GM15510 (cell line): Measurements from ENCODE around the gene TMEM209.

ENCODE experiments used
- POLR2A ChIP-seq: IDR thresholded peaks from 3 replicates; pipeline ENCODE4 v1.6.1; 2011; ENCODE audit warnings: borderline replicate concordance; ENCODE audit not compliant: insufficient read length; ENCODE audit errors: extremely low read depth

TMEM209 gene

DNA sequence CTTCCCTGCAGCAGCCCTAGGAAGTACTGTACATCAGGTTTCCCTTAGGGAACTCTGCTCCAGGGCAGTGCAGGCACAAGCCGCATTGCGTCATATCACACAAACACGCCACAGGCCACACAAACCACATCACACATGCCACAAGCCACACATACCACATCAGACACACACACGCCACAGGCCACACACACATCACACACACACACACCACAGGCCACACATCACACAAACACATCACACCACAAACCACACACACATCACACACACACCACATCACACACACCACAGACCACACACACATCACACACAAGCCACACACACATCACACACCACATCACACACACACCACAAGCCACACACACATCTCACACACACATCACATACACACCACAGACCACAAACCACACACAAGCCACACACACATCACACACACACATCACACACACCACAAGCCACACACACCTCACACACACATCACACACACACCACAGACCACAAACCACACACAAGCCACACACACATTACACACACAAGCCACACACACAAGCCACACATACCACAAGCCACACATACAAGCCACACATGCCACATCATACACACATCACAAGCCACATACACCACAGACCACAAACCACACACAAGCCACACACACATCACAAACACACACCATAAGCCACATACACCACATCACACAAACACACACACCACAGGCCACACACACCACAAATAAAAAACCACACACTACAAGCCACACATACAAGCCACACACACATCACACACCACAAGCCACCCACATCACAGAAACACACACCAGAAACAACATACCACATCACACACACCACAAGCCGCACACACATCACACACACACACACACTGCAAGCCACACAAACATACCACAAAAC is 53.4 kb downstream of the TMEM209 start:
- no peak for TF ChIP-seq POLR2A

DNA sequence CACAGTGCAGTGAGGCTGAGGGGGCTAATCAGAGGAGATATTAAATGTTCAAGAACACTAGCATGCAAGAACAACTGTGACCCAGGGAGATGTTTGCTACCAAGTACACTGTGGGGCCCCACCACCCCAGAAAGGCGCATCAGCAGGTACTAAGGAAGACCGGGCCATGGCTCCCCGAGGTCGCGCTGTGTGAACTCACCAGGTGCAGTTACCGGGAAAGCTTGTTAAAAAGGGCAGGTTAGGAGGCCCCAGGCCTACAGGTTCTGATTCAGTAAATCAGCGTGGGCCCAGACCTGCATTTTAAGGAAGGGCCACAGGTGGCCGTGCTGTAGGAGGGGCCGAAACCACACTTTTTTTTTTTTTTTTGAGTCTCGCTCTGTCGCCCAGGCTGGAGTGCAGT is 54.6 kb downstream of the TMEM209 start:
- no peak for TF ChIP-seq POLR2A

- TF ChIP-seq POLR2A, result no peak
These were observed 55.7 kb downstream of the TMEM209 start for GRCh38 chr7:130149281-130150139.

GRCh38 chr7:130148561-130148960 is 56.6 kb downstream of the TMEM209 start:
- no peak for TF ChIP-seq POLR2A

GRCh38 chr7:130147710-130148325 is 57.4 kb downstream of the TMEM209 start:
- TF ChIP-seq POLR2A, result no peak

GRCh38 chr7:130146693-130147405 is 58.4 kb downstream of the TMEM209 start:
- TF ChIP-seq POLR2A, result no peak

DNA sequence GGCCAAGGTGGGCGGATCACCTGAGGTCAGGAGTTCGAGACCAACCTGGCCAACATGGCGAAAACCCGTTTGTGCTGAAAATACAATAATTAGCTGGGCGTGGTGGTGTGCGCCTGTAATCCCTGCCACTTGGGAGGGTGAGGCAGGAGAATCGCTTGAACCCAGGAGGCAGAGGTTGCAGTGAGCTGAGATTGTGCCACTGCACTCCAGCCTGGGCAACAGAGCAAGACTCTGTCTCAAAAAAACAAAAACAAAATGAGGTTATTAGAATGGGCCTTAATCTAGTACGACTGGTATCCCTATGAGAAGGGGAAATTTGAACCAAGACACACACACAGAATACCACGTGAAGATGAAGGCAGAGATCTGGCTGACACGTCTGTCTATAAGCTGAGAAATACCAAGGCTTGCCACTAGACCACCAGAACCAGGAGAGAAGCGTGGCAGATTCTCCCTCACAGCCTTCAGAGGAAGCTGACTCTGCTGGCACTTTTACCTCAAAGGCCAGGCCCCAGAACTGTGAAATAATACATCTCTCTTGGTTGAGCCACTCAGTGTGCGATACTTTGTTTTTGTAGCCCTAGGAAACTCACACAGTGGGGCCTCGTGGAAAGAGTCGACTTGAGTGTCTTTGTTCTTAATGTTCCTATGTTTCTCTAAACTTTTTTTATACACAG is 59.6 kb downstream of the TMEM209 start:
- TF ChIP-seq POLR2A, result no peak

- TF ChIP-seq POLR2A, result no peak
These were observed 60.7 kb downstream of the TMEM209 start for GRCh38 chr7:130144312-130145171.

DNA sequence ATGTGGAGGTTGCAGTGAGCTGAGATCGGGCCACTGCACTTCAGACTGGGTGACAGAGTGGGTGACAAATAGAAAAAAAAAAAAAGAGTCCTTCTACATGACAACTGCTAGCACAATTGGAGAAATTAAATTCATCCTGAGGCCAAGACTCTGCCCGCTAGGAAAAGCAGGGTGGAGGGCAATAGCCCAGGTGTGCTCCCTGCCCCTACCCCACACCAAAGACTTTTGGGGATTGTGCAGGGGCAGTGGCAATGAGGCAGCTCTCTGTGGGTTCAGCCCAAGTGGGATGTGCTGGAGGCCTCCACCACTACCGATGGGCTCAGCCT is 61.3 kb downstream of the TMEM209 start:
- no peak for TF ChIP-seq POLR2A

DNA sequence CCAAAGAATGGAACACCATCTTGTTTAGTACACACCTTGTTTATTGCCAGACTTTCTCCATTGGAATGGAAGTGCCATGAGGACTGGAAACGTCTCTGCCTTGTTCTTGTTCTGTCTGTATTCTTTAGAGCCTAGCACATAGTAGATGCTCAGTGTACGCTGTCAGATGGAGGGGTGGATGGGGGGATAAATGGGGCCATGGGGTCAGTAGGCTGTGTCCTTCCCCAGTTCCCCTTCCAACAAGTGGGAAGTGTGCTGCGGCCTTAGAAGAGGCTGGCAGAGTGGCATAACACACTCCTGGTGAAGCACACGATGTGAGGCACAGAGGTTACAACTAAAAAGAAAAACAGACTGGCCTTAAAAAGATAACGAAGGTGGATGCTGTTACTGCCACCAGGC is 61.9 kb downstream of the TMEM209 start:
- no peak for TF ChIP-seq POLR2A

DNA sequence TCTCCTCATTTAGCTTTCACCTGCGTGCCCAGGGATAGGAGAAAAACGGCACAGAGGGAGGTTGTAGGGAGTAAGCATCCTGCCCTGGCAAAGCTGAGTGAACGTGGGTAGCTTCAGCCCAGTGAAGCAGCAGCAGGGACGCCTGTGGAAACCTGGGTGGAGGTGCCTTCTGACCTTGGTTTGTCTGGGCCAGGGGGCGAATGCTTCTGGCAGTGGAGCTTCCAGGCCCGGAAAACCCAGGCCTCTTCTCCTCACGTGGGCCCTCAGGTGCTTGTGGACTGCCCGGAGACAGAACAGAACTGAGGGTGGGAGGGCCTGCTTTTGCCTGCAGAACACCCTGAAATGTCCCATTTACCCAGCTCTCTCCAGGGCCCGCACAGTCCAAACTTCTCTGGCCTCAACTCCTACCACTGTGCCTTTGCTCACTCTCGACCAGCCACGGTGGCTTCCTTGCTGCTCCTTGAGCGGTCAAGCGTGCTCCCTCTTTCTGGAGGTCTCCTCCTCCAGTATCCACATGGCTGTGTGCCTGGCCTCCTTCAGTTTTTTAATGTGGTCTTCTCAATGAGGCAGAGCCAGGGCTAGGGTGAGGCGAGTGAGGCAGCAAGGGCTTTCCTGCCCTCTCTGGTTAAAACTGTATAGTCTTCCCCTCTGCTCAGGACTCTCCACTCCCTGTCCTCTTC is 62.4 kb downstream of the TMEM209 start:
- no peak for TF ChIP-seq POLR2A

DNA sequence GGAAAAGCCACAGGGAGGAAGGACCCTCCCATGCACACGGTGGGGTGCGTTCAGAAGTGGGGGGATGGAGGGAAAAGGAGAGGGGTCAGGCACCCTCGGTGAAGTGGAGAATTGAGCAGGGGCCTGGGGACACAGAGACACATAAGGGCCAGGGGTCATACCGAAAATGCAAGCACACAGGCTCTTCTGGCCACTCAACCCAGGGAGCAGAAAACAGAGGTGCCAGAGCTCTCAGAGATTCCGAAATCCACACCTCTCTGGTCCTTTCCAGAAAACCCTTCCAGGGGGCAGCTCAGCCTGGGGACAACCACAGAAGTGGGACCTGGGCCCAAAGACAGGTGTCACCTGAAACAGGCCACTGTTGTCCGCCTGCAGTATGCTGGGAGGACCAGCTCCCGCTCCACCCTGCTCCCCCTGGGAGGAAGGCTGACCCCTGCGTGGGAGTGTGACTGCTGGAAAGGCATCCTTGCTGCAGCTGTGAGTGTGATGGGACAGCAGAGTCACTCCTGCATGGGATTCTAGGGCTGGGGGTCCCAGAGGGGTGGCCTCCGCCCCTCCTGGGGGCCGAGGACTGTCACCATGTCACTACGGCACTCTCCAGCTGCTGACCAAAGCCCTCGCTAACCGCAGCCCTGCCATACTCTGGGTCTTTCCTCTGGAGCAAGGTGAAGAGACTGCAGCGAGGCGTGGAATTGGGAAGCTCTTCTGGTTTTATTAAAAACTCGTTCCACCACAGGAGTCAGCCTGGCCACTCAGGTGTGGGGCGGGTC is 63.1 kb downstream of the TMEM209 start:
- TF ChIP-seq POLR2A, result no peak

GRCh38 chr7:130141161-130141883 is 63.9 kb downstream of the TMEM209 start:
- TF ChIP-seq POLR2A, result peak; percentile 16
